ENCODE measurements around the gene TRIM24.
"Not testable (repeated sequence)": the region's sequence is repeated elsewhere in the genome, so short reads cannot be mapped to it uniquely, and the experiment has no call there.

TRIM24 gene

GRCh38 chr7:138495485-138495884 lies 35.4 kb downstream of the TRIM24 start:
- DNase-seq, result no peak

GRCh38 chr7:138499340-138499739 lies 39.3 kb downstream of the TRIM24 start:
- DNase-seq, result no peak

- DNase-seq, result not testable (repeated sequence)
Observed at GRCh38 chr7:138500303-138500702, 40.2 kb downstream of the TRIM24 start.

- no peak for DNase-seq
Observed at GRCh38 chr7:138500892-138501291, 40.8 kb downstream of the TRIM24 start.

- no peak for DNase-seq
Observed at GRCh38 chr7:138502023-138502767, 42.1 kb downstream of the TRIM24 start.

- no peak for DNase-seq
Observed at GRCh38 chr7:138505361-138505873, 45.4 kb downstream of the TRIM24 start.

- DNase-seq, result no peak
Observed at GRCh38 chr7:138506764-138507163, 46.7 kb downstream of the TRIM24 start.

GRCh38 chr7:138510003-138510402 lies 49.9 kb downstream of the TRIM24 start:
- no peak for DNase-seq

- no peak for DNase-seq
Observed at GRCh38 chr7:138512092-138512858, 52.2 kb downstream of the TRIM24 start.

- DNase-seq, result no peak
Observed at GRCh38 chr7:138512885-138513284, 52.8 kb downstream of the TRIM24 start.

GRCh38 chr7:138513344-138513871 lies 53.3 kb downstream of the TRIM24 start:
- DNase-seq, result no peak

- no peak for DNase-seq
Observed at GRCh38 chr7:138514044-138514443, 54.0 kb downstream of the TRIM24 start.

- DNase-seq, result no peak
Observed at GRCh38 chr7:138515001-138515528, 55.0 kb downstream of the TRIM24 start.

- no peak for DNase-seq
Observed at GRCh38 chr7:138519061-138519798, 59.2 kb downstream of the TRIM24 start.

- DNase-seq, result no peak
Observed at GRCh38 chr7:138520742-138521141, 60.7 kb downstream of the TRIM24 start.

- DNase-seq, result no peak
Observed at GRCh38 chr7:138521837-138522461, 61.9 kb downstream of the TRIM24 start.

- DNase-seq, result no peak
Observed at GRCh38 chr7:138524259-138524658, 64.2 kb downstream of the TRIM24 start.

- no peak for DNase-seq
Observed at GRCh38 chr7:138525757-138526156, 65.7 kb downstream of the TRIM24 start.

GRCh38 chr7:138527746-138528223 lies 67.7 kb downstream of the TRIM24 start:
- no peak for DNase-seq

GRCh38 chr7:138536833-138537232 lies 76.8 kb downstream of the TRIM24 start:
- DNase-seq, result not testable (repeated sequence)

GRCh38 chr7:138538518-138538917 lies 78.5 kb downstream of the TRIM24 start:
- DNase-seq, result no peak

- DNase-seq, result no peak
Observed at GRCh38 chr7:138538997-138539644, 79.1 kb downstream of the TRIM24 start.

All from NCI-H2171 (cell line).